GM18873 (cell line): ENCODE results near the gene PNLIP.

Experiments used
- ATAC-seq: cut with Tn5 transposase; IDR thresholded peaks from one replicate; pipeline ENCODE4 v1.9.1; 2021; ENCODE audit warnings: mild to moderate bottlenecking, moderate library complexity, moderate number of reproducible peaks; ENCODE audit not compliant: unreplicated experiment, low FRiP score

Gene PNLIP

GRCh38 chr10:116545756-116546155, at the start of gene PNLIP:
TSS of gene PNLIP (plus strand) at chr10:116545931. CDS start at chr10:116546093, 162 bp downstream.
- no peak for ATAC-seq

- ATAC-seq, result no peak
These were observed 40.9 kb upstream of the PNLIP start for GRCh38 chr10:116504786-116505185.

GRCh38 chr10:116510565-116510964, 35.2 kb upstream of the PNLIP start:
- ATAC-seq, result no peak

GRCh38 chr10:116511365-116511764, 34.4 kb upstream of the PNLIP start:
- no peak for ATAC-seq

GRCh38 chr10:116521424-116522290, 24.1 kb upstream of the PNLIP start:
- ATAC-seq, result no peak

GRCh38 chr10:116522803-116523381, 22.8 kb upstream of the PNLIP start:
- ATAC-seq, result no peak

- ATAC-seq, result no peak
These were observed 21.0 kb upstream of the PNLIP start for GRCh38 chr10:116524736-116525135.

- no peak for ATAC-seq
These were observed 19.5 kb upstream of the PNLIP start for GRCh38 chr10:116526219-116526618.

- ATAC-seq, result no peak
These were observed 8.9 kb upstream of the PNLIP start for GRCh38 chr10:116536810-116537209.

GRCh38 chr10:116538456-116538855, 7.3 kb upstream of the PNLIP start:
- ATAC-seq, result no peak

GRCh38 chr10:116538992-116539391, 6.7 kb upstream of the PNLIP start:
- ATAC-seq, result no peak

- ATAC-seq, result no peak
These were observed 4.9 kb upstream of the PNLIP start for GRCh38 chr10:116540814-116541213.

GRCh38 chr10:116542007-116542677, 3.6 kb upstream of the PNLIP start:
- no peak for ATAC-seq

- no peak for ATAC-seq
These were observed 609 bp upstream of the PNLIP start for GRCh38 chr10:116545122-116545521.

GRCh38 chr10:116548301-116548700, 2.6 kb downstream of the PNLIP start:
- ATAC-seq, result no peak

- ATAC-seq, result no peak
These were observed 7.7 kb downstream of the PNLIP start for GRCh38 chr10:116553378-116553980.

- ATAC-seq, result no peak
These were observed 8.9 kb downstream of the PNLIP start for GRCh38 chr10:116554628-116555027.

- ATAC-seq, result no peak
These were observed 10.1 kb downstream of the PNLIP start for GRCh38 chr10:116555880-116556279.

GRCh38 chr10:116557305-116557880, 11.7 kb downstream of the PNLIP start:
- no peak for ATAC-seq

GRCh38 chr10:116565534-116565933, 19.8 kb downstream of the PNLIP start:
- ATAC-seq, result no peak

GRCh38 chr10:116566932-116567331, 21.2 kb downstream of the PNLIP start:
- no peak for ATAC-seq
